Natural killer cell (primary cell): ENCODE measurements around the gene BUD23. TPM values are rescaled to one million over a fixed set of nuclear protein-coding genes. Genes with fewer than 3 reads are reported as not detected.

Experiments
- ATAC-seq, 3 donors: fragments of 150-1000 bp in 2 of 3; fragments of 200-7000 bp in 1 of 3; cut with Tn5 transposase; 1 replicate in 1 of 3; 2 replicates in 2 of 3; pipeline ENCODE4 v1.10.0; 2021; ENCODE audit warnings: mild to moderate bottlenecking in 2 of 3, moderate library complexity in 2 of 3
- DNase-seq, 2 donors: peaks; one replicate each; pipeline versions ENCODE4 v3.0.0 to v3.0.0-alpha.2; 2013 to 2021; ENCODE audit warnings: mixed read lengths in 1 of 2
- H3K27ac ChIP-seq: one replicate; pipeline ENCODE4 v1.5.1; 2013; ENCODE audit warnings: mild to moderate bottlenecking, low read length
- H3K27me3 ChIP-seq: one replicate; pipeline ENCODE4 v1.6.1; 2013; ENCODE audit warnings: low read length; ENCODE audit not compliant: control insufficient read depth, insufficient read depth
- H3K36me3 ChIP-seq: one replicate; pipeline ENCODE4 v1.6.1; 2013; ENCODE audit warnings: low read length; ENCODE audit not compliant: control insufficient read depth, insufficient read depth
- H3K4me1 ChIP-seq: one replicate; pipeline ENCODE4 v1.6.1; 2013; ENCODE audit warnings: low read length; ENCODE audit not compliant: control insufficient read depth, insufficient read depth
- H3K4me3 ChIP-seq: one replicate; pipeline ENCODE4 v1.5.1; 2013; ENCODE audit warnings: low read length
- H3K9me3 ChIP-seq: one replicate; pipeline ENCODE4 v1.6.1; 2013; ENCODE audit warnings: low read length; ENCODE audit not compliant: control insufficient read depth, insufficient read depth
- H3K27ac Mint-ChIP-seq, 2 donors: one replicate each; pipeline ENCODE4 v1.8.0; 2022; ENCODE audit warnings: mild to moderate bottlenecking in 2 of 2, mixed read lengths in 2 of 2, moderate library complexity in 1 of 2
- H3K27me3 Mint-ChIP-seq, 2 donors: one replicate each; pipeline ENCODE4 v1.8.0; 2022; ENCODE audit warnings: low read depth in 2 of 2, mixed read lengths in 2 of 2
- H3K36me3 Mint-ChIP-seq: one replicate; pipeline ENCODE4 v1.8.0; 2022; ENCODE audit warnings: mixed read lengths
- H3K4me1 Mint-ChIP-seq, 2 donors: one replicate each; pipeline ENCODE4 v1.8.0; 2022; ENCODE audit warnings: mixed read lengths in 2 of 2
- H3K4me3 Mint-ChIP-seq: one replicate; pipeline ENCODE4 v1.8.0; 2022; ENCODE audit warnings: mild to moderate bottlenecking, moderate library complexity, mixed read lengths
- H3K9me3 Mint-ChIP-seq, 2 donors: one replicate each; pipeline ENCODE4 v1.8.0; 2022; ENCODE audit warnings: mixed read lengths in 2 of 2
- CTCF ChIP-seq: fragments of 200-600 bp; IDR thresholded peaks from one replicate; pipeline ENCODE4 v1.8.0; 2022; ENCODE audit warnings: antibody characterized with exemption
- WGBS: methylation state at CpG from one replicate; pipeline ENCODE4 v1.1.7; 2013; ENCODE audit warnings: missing lambda C conversion rate; ENCODE audit not compliant: insufficient coverage; 5-methylcytosine and 5-hydroxymethylcytosine counted together
- intact Hi-C: fragments of 100-400 bp; cut with micrococcal nuclease; formaldehyde crosslinking; loops from one replicate; pipeline ENCODE4 v1.14.2; 2022
- total RNA-seq, 4 donors: library from RNA; stranded (reverse); fragments of 120-200 nt in 1 of 4; gene quantifications; one replicate each; pipeline versions ENCODE4 v1.2.3 to v1.2.4, GENCODE V29; 2013 to 2022

The BUD23 gene
- total RNA-seq, 3 donors from 2014 or later (not counting 1 experiment from before 2014, with no cell fraction given), result 93.1 to 101 (median 94.2) TPM

GRCh38 chr7:73683788-73684693 lies 644 bp downstream of the BUD23 start:
- H3K36me3 ChIP-seq, result peaks cover 17% of the 10 kb centered on the region
- H3K27ac ChIP-seq, result peak overlapping the region; percentile 85
- no peak for TF ChIP-seq CTCF
- peaks cover 23% of the 10 kb centered on the region for H3K4me1 ChIP-seq
- WGBS, result 33% methylated on average over 56 of the region's 58 CpGs
- H3K27me3 ChIP-seq, result no peaks in the 10 kb centered on the region
- Mint-ChIP-seq H3K27ac (peak overlapping the region; percentile 94 to 97), H3K27me3 (no peaks in the 10 kb centered on the region), H3K9me3 (no peaks in the 10 kb centered on the region), H3K4me1 (peaks cover 30 to 37% of the 10 kb centered on the region in 2 donors), H3K36me3 (no peaks in the 10 kb centered on the region), H3K4me3 (peak overlapping the region; percentile 99)
- DNase-seq (no peak), ATAC-seq (peak in 1 of 3 donors; percentile 1)
- H3K9me3 ChIP-seq, result no peaks in the 10 kb centered on the region
- H3K4me3 ChIP-seq, result peak overlapping the region; percentile 98
- intact Hi-C loops, result loop anchor here (1.0 to 5.0 kb wide), 2 partner anchors 33 to 54 kb away; partner anchors contain the start of genes ABHD11 and STX1A

GRCh38 chr7:73685311-73685710 lies 1.9 kb downstream of the BUD23 start:
- Histone ChIP-seq H3K4me1 (peaks cover 23% of the 10 kb centered on the region), H3K36me3 (peaks cover 18% of the 10 kb centered on the region), H3K4me3 (no peak overlapping the region), H3K27ac (no peak overlapping the region), H3K9me3 (no peaks in the 10 kb centered on the region), H3K27me3 (no peaks in the 10 kb centered on the region)
- 96% methylated on average over 18 of the region's 18 CpGs for WGBS
- intact Hi-C loops, result no loop called here
- H3K27ac Mint-ChIP-seq, result no peak overlapping the region
- H3K4me3 Mint-ChIP-seq, result no peak overlapping the region
- H3K36me3 Mint-ChIP-seq, result no peaks in the 10 kb centered on the region
- H3K4me1 Mint-ChIP-seq, result peaks cover 30 to 44% of the 10 kb centered on the region in 2 donors
- no peak for TF ChIP-seq CTCF
- H3K27me3 Mint-ChIP-seq, result no peaks in the 10 kb centered on the region
- ATAC-seq, result no peak
- no peak for DNase-seq
- no peaks in the 10 kb centered on the region for H3K9me3 Mint-ChIP-seq

- peaks cover 13 to 27% of the 10 kb centered on the region in 2 donors for H3K4me1 Mint-ChIP-seq
- no peak overlapping the region for H3K4me3 ChIP-seq
- H3K27ac ChIP-seq, result no peak overlapping the region
- no peaks in the 10 kb centered on the region for H3K9me3 Mint-ChIP-seq
- H3K4me1 ChIP-seq, result peaks cover 11% of the 10 kb centered on the region
- no peaks in the 10 kb centered on the region for H3K27me3 Mint-ChIP-seq
- 98% methylated on average over 6 of the region's 8 CpGs for WGBS
- no peaks in the 10 kb centered on the region for H3K9me3 ChIP-seq
- H3K27me3 ChIP-seq, result no peaks in the 10 kb centered on the region
- no peak overlapping the region for H3K27ac Mint-ChIP-seq
- no peak for TF ChIP-seq CTCF
- intact Hi-C loops, result no loop called here
- DNase-seq (no peak), ATAC-seq (no peak)
- H3K4me3 Mint-ChIP-seq, result no peak overlapping the region
- peaks cover 41% of the 10 kb centered on the region for H3K36me3 ChIP-seq
- peaks cover 13% of the 10 kb centered on the region for H3K36me3 Mint-ChIP-seq
Observed at GRCh38 chr7:73688288-73688687, 4.9 kb downstream of the BUD23 start.
